ENCODE results near the gene BET1L.

DNA sequence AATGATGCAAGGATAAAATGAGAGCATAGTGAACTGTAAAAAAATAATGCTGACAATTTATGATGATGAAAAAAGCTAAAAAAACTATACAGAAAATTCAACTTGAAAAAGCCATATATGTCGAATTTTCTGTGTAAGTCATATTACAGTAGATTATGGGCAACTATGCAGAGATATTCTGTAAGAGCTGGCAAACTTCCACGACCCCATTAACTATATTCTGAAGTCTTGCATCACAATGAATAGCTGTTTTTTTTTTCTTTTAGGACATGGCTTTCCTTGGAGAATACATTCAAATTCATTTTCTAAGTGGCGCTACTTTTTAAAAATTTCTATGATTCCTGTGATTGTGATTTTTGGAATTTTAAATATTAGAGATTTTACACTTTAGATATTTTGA, 48.0 kb upstream of the BET1L start:
- TF ChIP-seq, protein P1, sequence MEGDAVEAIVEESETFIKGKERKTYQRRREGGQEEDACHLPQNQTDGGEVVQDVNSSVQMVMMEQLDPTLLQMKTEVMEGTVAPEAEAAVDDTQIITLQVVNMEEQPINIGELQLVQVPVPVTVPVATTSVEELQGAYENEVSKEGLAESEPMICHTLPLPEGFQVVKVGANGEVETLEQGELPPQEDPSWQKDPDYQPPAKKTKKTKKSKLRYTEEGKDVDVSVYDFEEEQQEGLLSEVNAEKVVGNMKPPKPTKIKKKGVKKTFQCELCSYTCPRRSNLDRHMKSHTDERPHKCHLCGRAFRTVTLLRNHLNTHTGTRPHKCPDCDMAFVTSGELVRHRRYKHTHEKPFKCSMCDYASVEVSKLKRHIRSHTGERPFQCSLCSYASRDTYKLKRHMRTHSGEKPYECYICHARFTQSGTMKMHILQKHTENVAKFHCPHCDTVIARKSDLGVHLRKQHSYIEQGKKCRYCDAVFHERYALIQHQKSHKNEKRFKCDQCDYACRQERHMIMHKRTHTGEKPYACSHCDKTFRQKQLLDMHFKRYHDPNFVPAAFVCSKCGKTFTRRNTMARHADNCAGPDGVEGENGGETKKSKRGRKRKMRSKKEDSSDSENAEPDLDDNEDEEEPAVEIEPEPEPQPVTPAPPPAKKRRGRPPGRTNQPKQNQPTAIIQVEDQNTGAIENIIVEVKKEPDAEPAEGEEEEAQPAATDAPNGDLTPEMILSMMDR (IDR thresholded peaks at IDR 0.05) = no peak
- no peak for TF ChIP-seq POLR2A (IDR thresholded peaks at IDR 0.05)
